Astrocyte (in vitro differentiated cells and primary cell): Measurements from ENCODE around the gene CAPS. TPM values are rescaled to one million over a fixed set of nuclear protein-coding genes. Genes with fewer than 3 reads are reported as not detected.

Experiments
- DNase-seq: peaks from one replicate; pipeline ENCODE4 v3.0.0-alpha.2; 2010; ENCODE audit warnings: low read depth
- FAIRE-seq: peaks from 2 replicates; lab custom pipeline; 2011; peaks lifted over from hg19 to GRCh38; lab: Jason Lieb, UNC
- H2AFZ ChIP-seq: 2 replicates; pipeline ENCODE4 v1.6.0; 2012; ENCODE audit warnings: low read depth, low read length, inconsistent platforms
- H3K27ac ChIP-seq: 2 replicates; pipeline ENCODE4 v1.5.1; 2011; ENCODE audit warnings: low read depth, low read length, inconsistent platforms
- H3K27me3 ChIP-seq: 2 replicates; pipeline ENCODE4 v1.6.0; 2011; ENCODE audit warnings: low read length, inconsistent platforms; ENCODE audit not compliant: insufficient read depth
- H3K36me3 ChIP-seq: 2 replicates; pipeline ENCODE4 v1.5.1; 2011; ENCODE audit warnings: low read length, inconsistent platforms; ENCODE audit not compliant: insufficient read depth
- H3K4me1 ChIP-seq: 2 replicates; pipeline ENCODE4 v1.5.1; 2011; ENCODE audit warnings: low read length, inconsistent platforms; ENCODE audit not compliant: insufficient read depth
- H3K4me2 ChIP-seq: 2 replicates; pipeline ENCODE4 v1.6.0; 2012; ENCODE audit warnings: low read length, inconsistent platforms
- H3K4me3 ChIP-seq: 2 replicates; pipeline ENCODE4 v1.5.1; 2011; ENCODE audit warnings: low read depth, mild to moderate bottlenecking, low read length, inconsistent platforms; ENCODE audit not compliant: insufficient read depth
- H3K79me2 ChIP-seq: 2 replicates; pipeline ENCODE4 v1.6.0; 2012; ENCODE audit warnings: mild to moderate bottlenecking, low read length, inconsistent platforms; ENCODE audit not compliant: insufficient read depth
- H3K9ac ChIP-seq: 2 replicates; pipeline ENCODE4 v1.6.0; 2012; ENCODE audit warnings: mild to moderate bottlenecking, low read length, inconsistent platforms
- H3K9me3 ChIP-seq: 2 replicates; pipeline ENCODE4 v1.5.1; 2012; ENCODE audit warnings: low read depth, mild to moderate bottlenecking, low read length, inconsistent platforms; ENCODE audit not compliant: insufficient read depth
- H4K20me1 ChIP-seq: 2 replicates; pipeline ENCODE4 v1.6.0; 2012; ENCODE audit warnings: low read length, inconsistent platforms; ENCODE audit not compliant: insufficient read depth
- H3K27ac Mint-ChIP-seq: one replicate; pipeline ENCODE4 v1.8.0; 2021; ENCODE audit warnings: mild to moderate bottlenecking, mixed read lengths; ENCODE audit not compliant: unreplicated experiment
- H3K27me3 Mint-ChIP-seq: one replicate; pipeline ENCODE4 v1.8.0; 2021; ENCODE audit warnings: low read depth, mixed read lengths; ENCODE audit not compliant: unreplicated experiment
- H3K36me3 Mint-ChIP-seq: one replicate; pipeline ENCODE4 v1.8.0; 2021; ENCODE audit warnings: low read depth, mixed read lengths; ENCODE audit not compliant: unreplicated experiment
- H3K4me1 Mint-ChIP-seq: one replicate; pipeline ENCODE4 v1.8.0; 2021; ENCODE audit warnings: low read depth, mixed read lengths; ENCODE audit not compliant: unreplicated experiment
- H3K4me3 Mint-ChIP-seq: one replicate; pipeline ENCODE4 v1.8.0; 2021; ENCODE audit warnings: mild to moderate bottlenecking, moderate library complexity, mixed read lengths; ENCODE audit not compliant: unreplicated experiment
- H3K9me3 Mint-ChIP-seq: one replicate; pipeline ENCODE4 v1.8.0; 2021; ENCODE audit warnings: mild to moderate bottlenecking, mixed read lengths; ENCODE audit not compliant: unreplicated experiment
- CTCF ChIP-seq: IDR thresholded peaks from 2 replicates; pipeline ENCODE4 v1.5.1; 2011; ENCODE audit warnings: low read depth, mild to moderate bottlenecking, inconsistent platforms, low read length, moderate library complexity; ENCODE audit not compliant: insufficient read depth
- EZH2 ChIP-seq: IDR thresholded peaks from 2 replicates; pipeline ENCODE4 v1.6.1; 2012; ENCODE audit warnings: mild to moderate bottlenecking, low read length, inconsistent platforms; ENCODE audit not compliant: insufficient read depth
- total RNA-seq: library from RNA; stranded (reverse); gene quantifications from 2 replicates; pipeline ENCODE4 v1.2.1, GENCODE V29; 2021

Gene CAPS
- total RNA-seq, 1 donor from 2014 or later: 6.2 TPM

GRCh38 chr19:5964816-5965565 lies 50.9 kb downstream of the CAPS start:
- DNase-seq (no peak), FAIRE-seq (no peak)
- Histone ChIP-seq H3K79me2 (peaks cover 98% of the 10 kb centered on the region), H3K4me3 (no peak overlapping the region), H3K36me3 (no peaks in the 10 kb centered on the region), H3K27me3 (no peaks in the 10 kb centered on the region), H2AFZ (no peak overlapping the region), H4K20me1 (peaks cover 96% of the 10 kb centered on the region), H3K27ac (no peak overlapping the region), H3K9ac (no peak overlapping the region), H3K4me1 (peaks cover 27% of the 10 kb centered on the region), H3K9me3 (no peaks in the 10 kb centered on the region), H3K4me2 (no peak overlapping the region)
- Mint-ChIP-seq H3K27ac (no peak overlapping the region), H3K36me3 (peaks cover 1% of the 10 kb centered on the region), H3K27me3 (no peaks in the 10 kb centered on the region), H3K4me1 (peaks cover 29% of the 10 kb centered on the region), H3K4me3 (no peak overlapping the region), H3K9me3 (no peaks in the 10 kb centered on the region)
- TF ChIP-seq EZH2: no peak
- TF ChIP-seq CTCF: no peak

Other genes with a start within 250 kb of the CAPS start
- gene MICOS13, start 233.7 kb upstream of the CAPS start, total RNA-seq: 48.0 and 49.3 TPM in 2 replicates
- 8.4 and 9.8 TPM in 2 replicates for gene HSD11B1L, start 233.2 kb upstream of the CAPS start, total RNA-seq
- 894 and 943 TPM in 2 replicates for gene RPL36, start 224.0 kb upstream of the CAPS start, total RNA-seq
- gene LONP1, start 194.1 kb upstream of the CAPS start, total RNA-seq: 77.8 and 85.2 TPM in 2 replicates
- gene CATSPERD, start 193.6 kb upstream of the CAPS start, total RNA-seq: not detected in 2 replicates
- 2.0 and 2.4 TPM in 2 replicates for gene PRR22, start 129.5 kb upstream of the CAPS start, total RNA-seq
- gene DUS3L, start 123.1 kb upstream of the CAPS start, total RNA-seq: 18.4 and 19.7 TPM in 2 replicates
- gene NRTN, start 109.2 kb upstream of the CAPS start, total RNA-seq: 0.62 and 0.66 TPM in 2 replicates
- 0.09 TPM in 1 of 2 replicates, not detected in the other for gene FUT6, start 74.6 kb upstream of the CAPS start, total RNA-seq
- gene FUT3, start 62.8 kb upstream of the CAPS start, total RNA-seq: 0.14 and 0.84 TPM in 2 replicates
- gene FUT5, start 43.7 kb upstream of the CAPS start, total RNA-seq: 0.30 and 0.41 TPM in 2 replicates
- gene NDUFA11, start 10.5 kb upstream of the CAPS start, total RNA-seq: 286 and 305 TPM in 2 replicates
- gene VMAC, start 9.4 kb upstream of the CAPS start, total RNA-seq: 3.9 and 4.2 TPM in 2 replicates
- 61.3 and 70.5 TPM in 2 replicates for gene RANBP3, start 63.9 kb downstream of the CAPS start, total RNA-seq
- 3.2 and 3.3 TPM in 2 replicates for gene RFX2, start 196.2 kb downstream of the CAPS start, total RNA-seq
- gene ACSBG2, start 221.4 kb downstream of the CAPS start, total RNA-seq: not detected in 2 replicates